ENCODE measurements around the gene RASA3.
A peak's percentile ranks its signal among the peaks of the same experiment; 100 is the strongest.

The RASA3 gene

DNA sequence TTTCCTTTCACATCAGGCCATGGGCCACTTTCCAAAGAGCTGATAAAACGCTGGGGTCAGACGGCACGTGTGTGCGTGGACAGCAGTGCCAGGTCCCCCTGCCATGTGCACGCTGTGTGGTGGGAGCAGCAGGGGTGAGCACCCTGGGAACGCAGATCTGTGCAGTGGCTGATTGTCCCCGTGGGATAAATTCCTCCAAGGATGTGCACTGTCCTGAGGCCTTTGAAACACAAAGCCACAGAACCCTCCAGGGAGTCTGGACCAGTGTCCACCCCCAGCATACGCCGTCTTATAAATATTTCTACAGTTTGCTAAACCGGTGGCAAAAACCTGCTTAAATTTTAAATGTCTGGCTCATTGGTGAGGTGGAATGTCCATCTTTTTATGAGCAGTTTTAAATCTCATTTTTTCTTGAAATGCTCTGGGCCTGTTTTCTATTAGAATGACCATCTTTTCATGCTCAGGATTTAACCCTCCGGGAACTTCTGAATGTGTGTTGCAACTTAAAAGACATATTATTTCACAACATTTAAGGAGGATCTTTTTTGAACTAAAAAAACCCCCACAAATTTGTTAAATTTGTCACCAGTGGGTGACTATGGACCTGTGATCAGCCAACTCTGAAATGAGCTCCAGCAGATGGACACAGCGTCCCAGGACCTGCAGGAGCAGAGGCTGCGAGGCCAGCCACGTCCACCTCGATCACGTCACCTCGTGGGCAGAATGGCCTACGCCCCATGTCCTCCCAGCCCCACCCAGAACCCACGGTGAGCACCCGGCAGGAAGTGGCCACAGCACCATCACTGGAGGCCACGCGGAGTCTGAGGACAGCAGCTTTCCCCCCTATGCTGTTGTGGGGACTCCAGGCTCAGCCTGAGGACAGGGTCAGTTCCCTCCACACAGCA lies 68.6 kb downstream of the RASA3 start:
- peak; percentile 33 for DNase-seq

DNA sequence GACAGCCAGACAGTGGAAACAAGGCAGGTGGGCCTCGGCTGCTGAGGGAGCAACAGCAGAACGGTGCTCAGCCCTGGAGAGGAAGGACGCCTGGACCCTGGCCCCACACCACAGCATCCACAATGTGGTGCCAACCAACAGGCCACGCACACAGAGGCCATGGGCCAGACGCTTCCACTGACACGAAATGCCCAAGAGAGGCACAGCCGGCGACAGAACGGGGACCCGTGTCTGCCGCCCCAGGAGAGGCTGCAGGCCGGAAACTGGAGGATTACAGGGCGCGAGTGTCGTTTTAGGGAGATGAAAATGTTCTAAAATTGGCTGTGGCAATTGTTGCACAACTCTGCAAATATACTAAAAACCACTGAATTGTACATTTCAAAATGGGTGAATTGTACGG lies 69.7 kb downstream of the RASA3 start:
- no peak for DNase-seq

DNA sequence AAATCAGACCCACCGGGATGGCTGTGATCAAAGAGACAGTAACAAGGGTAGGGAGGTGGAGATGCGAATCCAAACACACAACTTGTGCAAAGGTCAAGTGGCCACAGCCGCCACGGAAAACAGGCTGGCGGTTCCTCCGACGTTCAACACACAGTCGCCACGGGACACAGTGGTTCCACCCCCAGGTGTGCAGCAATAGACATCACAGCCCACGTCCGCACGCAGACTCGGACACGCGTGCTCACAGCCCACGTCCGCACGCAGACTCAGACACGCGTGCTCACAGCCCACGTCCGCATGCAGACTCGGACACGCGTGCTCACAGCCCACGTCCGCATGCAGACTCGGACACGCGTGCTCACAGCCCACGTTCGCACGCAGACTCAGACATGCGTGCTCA lies 70.1 kb downstream of the RASA3 start:
- DNase-seq: no peak

DNA sequence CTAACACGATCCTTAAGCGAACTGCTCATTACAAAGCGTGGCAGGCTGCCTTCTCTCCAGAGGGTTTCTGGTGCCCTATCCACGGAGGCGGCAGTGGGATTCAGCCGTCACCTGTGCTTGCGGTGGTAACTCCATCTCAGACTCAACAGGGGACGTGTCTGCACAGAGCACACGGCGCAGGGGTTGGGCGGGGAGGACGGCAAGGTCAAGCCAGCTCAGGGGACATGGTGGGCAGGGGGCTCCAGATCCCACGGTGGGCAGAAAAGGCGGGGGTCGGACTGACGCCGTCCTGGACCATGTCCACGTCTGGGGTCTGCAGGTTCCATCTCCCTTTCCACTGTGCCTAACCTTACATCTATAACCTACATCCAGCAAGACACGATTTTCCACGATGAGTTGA lies 70.7 kb downstream of the RASA3 start:
- no peak for DNase-seq

DNA sequence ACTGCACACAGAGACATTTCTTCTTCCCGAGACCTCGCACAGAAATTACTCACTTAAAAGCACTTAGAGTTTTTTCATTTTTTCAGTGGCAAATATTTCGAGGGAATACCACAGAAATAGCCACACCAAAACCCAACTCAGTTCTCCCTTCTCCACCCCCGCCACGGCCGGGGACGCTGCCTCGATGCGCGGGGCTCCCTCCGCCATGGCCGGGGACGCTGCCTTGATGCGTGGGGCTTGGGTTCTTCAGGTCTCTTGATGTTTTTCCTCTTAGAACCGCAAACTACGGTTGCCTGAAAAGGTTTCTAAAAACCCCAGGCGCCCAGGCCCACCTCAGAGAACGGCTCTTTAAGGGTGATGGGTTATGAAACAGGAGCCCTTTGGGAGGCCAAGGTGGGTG lies 71.4 kb downstream of the RASA3 start:
- DNase-seq: no peak

DNA sequence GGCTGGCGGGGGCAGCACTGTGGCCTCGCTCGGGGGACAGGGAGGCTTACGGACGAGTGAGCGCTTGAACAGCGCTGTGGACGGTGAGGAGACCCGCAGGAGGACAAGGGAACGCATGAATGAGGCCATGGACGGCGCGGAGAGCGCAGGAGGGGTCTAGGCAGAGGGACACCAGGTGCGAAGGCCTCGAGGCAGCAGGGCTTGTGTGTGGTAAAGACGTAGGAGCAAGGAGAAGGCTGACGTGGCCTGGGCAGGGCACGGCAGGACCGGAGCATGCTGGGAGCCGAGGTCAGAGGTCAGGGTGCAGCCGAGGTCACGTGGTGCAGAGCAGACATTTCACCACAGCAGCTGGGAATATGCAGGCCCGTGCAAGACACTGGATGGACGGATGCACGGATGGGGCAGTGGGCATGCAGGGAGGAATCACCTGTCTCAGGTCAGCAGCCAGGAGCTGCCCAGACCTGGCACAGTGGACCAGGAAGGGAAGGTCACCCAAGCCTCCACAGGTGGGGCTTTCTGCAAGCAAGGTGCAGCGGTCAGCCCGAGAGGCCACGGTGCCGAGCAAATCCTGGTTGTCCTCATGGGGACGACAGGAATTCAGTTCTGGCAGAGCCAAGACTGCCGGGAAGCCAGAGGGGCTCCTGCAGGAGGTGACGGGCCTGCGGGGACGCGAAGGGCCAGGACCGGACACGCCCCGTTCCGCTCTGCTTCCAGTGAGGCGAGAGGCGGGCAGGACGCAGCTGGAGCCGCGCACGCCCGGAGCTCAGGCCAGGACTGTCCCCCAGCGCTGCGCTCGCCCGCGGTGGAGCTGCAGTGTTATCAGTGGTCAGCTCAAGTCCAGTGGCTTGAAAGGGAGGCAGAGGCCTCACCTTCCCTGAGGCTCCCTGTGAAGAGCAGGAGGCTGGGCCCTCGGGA lies 72.2 kb downstream of the RASA3 start:
- no peak for DNase-seq

DNA sequence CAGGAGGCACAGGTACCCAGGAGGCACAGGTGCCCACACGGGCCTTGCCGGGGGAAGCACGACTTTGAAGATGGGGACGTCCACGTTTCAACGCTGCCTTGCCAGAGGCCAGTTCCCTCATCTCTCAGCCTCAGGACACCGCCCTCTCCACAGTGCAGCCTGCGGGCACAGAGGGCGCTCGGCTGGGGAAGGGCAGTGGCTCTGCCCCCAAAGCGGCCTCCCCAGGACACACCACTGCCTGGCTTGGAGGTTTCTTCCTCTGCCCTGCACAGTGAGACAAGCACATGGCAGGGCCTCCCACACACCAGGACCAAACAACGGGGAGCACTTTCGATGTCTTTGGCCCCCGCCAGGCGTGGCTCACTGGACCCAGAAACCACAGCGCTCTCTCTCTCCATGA lies 73.0 kb downstream of the RASA3 start:
- no peak for DNase-seq

DNA sequence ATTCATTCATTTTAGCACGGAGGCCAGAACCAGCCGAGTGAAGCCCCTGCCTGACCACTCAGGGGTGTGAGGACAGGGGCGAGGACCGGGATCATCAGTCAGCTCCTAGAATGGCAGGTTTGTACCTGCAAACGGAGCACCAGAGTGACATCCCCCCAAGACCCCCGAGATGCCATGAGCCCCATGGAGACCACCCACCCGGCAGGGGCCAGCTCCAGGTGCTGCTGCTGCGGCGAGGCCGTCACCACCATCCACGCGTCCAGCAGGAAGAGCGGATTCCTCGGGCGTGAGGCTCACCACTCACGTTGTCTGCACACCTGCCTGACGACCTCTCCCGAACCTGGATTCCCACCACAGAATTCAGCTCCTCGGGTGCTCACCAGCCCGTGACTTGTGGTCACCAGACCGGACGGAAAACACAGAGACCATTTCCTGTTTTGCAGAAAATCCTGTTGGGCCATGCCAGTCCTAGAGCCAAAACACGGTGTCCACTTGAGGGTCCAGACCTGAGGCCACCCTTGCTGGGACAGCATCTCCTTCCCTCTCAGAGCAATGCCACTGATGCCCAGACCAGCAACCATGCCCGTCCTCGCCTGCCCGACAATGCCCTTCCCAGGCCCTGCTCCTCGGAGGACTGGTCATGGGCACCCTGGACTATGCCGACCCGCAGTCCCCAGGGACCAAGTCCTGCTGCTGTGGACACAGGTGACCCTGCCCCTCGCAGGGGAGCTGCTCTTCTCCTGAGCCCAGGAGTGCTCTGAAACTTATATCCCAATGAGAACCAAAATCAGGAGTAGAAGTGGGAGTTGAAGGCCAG lies 74.2 kb downstream of the RASA3 start:
- no peak for DNase-seq

DNA sequence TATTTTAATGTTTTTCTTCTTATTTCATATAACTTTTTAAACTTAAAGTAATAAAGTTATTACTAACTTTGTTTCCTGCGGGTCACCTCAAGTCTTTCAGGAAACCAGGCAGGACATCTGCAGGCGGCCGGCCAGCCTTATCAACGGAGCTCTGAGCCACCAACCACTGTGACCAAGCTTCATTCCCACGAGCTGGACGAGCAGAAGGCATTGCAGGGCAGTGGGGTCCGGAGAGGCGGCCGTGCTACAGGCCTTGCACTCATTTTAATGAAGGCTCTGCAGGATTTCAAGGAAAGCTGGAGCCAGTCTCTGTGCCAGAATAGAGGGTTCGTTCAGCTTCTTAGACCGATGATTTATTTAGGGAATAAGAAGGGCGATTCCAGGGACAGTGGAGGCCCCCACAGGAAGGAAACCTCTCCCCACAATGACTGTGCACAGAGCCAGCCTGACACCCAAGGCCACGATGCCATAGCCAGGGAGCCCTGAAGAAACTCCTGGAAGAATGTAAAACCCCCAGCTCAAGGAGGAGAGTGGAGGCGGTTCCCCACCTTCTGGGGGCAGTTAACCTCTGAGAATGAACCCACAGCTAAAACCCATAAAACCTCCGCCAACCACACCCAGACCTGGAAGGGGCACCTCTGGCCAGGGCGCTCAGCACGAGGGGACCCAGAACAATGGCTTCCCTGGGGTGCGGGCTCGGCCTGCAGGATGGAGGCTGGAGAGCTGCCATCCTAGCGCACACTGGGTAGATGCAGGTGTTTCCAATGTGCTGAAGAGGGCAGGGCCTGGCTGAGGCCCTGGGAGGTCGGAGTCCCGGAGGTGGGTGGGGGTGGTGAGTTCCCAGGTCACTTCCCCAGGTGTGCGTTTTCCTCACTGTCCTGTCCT lies 75.0 kb downstream of the RASA3 start:
- no peak for DNase-seq

DNA sequence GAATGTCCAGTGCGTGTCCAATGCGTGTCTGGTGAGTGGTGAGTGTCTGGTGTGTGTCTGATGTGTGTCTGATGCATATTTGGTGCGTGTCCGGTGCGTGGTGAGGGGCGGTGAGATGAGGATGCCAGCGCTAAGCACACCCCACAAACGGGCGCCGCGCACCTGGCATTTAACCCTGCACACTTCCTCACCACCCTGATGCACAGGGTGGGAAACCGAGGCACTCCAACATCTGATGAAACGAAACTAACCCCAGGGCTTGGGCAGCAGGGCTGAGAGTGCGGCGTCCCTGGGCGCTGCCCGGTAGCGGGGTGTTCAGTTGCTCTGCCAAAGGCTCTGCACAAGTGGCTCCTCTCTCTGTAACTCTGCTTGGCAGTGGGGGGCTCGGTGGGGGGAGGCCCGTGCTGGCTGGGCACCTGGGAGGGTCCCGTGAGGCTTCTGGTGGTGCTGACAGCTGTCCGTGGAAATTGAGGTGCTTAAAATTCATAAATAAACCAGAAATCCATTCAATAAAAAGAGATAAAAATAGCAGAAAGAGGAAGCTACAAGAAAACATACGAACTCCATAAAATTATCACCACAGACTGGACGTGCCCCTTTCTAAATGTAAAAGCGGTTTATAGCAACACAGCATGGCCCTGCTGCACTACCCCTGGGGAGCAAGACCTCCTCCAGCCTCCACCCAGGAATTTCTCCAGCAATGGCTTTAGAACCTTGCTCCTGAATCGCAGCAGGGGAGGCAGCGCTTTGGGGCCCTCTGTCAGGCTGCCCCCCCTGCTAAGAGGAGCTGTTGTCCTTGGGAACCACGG lies 76.0 kb downstream of the RASA3 start:
- DNase-seq: no peak

DNA sequence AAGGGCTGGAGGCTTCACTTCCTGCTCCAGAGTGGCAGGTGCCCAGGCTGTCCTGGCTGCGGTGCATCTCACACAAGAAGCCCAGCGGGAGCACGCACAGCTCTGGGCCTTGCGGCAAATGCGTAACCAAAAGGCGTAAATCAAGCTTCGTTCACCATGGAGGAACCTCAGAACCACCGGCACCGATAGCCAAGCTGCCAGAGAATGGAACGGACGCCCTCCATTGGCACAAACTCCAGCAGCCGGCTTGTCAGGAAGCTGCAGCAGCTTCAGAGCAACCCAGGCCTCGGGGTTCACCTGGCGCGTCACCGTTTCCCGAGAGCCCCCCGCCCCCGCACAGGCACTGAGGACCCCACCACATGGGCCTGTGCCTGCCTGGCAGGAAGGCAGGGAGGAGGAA lies 76.7 kb downstream of the RASA3 start:
- DNase-seq: no peak

DNA sequence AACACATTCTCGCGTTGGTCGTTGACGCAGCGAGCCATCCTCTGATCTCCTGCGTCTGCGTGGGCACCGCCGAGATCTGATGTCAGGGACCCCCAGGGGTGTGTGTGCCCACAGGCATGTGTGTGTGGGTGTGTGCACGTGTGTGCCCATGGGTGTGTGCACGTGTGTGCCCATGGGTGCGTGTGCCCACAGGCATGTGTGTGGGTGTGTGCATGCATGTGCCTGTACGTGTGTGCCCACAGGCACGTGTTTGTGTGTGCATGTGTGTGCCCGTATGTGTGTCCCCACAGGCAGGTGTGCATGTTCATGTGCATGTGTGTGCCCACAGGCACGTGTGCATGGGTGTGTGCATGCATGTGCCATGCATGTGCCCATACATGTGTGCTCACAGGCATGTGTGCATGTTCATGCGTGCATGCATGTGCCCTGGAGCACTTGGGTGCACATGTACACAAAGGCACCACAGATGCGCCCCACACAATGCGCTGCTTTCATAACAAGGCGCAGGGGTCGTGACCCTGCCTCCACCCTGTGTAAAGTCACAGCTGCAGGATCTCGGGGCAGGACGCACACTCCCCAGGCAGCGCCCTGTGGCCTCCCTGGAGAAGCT lies 77.5 kb downstream of the RASA3 start:
- no peak for DNase-seq

DNA sequence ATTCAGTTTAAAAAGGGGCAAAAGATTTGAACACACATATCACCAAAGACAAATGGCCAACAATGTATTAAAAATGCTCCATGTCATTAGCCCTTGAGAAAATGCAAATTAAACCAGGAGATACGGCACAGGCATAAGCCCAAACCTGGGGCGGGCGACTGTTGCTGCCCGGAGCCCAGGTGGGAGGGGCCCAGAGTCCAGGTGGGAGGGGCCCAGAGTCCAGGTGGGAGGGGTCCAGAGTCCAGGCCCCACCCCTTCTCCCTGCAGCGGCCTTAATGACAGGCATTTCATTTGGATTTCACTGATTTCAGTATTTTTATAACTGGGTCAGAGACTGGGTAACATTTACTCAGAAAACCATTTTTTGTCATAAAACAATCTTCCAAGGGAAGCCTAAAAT lies 78.2 kb downstream of the RASA3 start:
- no peak for DNase-seq

DNA sequence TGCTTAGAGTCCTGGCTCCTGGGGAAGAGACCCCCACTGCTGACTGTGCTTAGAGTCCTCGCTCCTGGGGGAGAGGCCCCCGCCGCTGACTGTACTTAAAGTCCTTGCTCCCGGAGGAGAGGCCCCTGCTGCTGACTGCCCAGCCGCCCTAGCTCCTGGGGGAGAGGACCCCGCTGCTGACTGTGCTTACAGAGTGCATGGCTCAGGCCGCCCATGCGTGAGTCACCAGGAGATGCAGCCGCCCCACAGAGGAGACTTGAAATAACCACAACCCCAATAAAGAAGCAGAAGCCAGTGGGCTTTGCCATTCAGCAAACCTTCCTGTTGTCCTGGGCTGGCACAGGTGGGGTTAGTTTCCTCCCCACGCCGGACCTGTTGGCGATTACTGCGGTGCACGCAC lies 79.4 kb downstream of the RASA3 start:
- DNase-seq: no peak

DNA sequence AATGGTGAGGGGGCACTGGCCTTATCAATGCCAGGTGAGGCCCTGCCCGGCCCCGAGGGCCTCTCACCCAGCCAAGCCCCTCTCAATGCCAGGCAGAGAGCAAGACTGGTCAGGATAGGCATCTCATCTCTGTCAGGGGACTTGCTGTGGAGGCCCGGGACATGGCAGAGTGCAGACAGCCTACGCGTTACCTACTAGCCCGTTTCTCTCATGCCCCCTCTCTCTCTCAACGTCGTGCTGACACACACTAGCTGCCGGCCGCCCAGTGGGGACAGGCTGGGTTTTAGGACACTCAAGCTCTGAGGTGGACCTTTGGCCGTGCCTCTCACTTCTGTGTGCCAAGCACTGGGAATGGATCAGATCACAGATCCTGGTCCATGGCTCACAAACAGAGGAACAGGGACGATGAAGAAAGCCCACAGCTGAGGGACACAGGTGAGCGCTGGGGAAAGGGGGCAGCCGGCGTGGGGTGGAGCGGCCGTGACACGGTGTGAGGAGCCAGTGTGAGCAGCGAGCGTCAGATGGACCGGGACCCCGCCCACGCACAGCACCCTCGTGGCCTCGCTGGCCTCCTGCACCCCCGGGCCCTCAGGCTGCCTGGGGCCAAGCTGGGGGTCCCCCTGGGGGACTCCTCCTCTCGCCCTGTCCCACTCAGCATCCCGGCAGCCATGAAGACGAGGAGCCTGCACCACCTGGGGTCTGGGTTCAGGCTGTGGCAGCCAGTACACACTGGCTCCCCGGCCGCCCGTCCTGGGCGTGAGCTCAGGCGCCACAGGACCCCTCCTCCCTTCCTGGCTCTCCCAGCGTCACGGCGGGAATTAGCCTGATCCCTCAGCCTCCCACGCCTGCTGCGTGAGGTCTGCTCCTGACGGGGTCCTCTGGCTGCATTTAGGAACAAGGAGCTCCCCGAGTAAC lies 81.6 kb downstream of the RASA3 start:
- no peak for DNase-seq

DNA sequence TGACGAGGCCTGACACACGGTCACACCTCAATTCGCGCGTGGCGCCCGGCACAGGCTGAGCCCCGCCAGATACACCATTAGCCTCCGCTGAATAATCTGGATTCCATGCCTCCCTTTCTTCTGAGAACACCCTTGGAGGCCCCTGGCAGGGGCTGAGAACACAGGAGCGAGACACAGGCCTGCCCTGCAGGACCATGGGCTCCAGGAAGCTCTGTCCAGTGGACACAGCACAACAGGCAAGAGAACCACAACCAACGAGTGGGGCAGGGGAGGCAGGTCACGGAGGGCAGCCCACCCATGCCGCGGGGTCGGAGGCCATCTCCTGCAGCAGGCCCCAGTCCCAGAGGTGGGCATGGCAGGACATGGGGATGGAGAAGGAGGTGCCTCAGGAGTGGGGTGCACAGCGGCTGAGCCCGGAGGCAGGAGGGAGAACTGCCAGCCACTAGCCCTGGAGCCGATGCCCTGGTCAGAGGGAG lies 82.8 kb downstream of the RASA3 start:
- DNase-seq: no peak

DNA sequence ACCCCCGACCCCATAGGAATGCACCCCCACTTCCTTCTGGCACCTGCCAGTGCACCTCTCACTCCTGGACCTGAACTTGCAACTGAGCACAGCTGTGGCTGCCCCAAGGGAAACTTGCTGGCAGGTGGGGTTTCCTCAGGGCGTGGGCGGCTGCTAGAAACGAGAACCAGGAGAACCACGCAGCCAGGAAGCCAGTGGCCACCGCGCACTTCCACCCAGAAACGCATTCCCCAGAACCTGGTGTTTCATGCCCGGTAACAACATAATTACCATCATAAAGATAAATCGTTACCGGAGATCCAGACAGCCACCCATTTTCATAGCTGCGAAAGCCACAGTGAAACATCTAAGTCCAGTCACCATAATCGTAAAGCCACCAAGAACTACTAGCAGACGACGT lies 83.4 kb downstream of the RASA3 start:
- peak; percentile 60 for DNase-seq

DNA sequence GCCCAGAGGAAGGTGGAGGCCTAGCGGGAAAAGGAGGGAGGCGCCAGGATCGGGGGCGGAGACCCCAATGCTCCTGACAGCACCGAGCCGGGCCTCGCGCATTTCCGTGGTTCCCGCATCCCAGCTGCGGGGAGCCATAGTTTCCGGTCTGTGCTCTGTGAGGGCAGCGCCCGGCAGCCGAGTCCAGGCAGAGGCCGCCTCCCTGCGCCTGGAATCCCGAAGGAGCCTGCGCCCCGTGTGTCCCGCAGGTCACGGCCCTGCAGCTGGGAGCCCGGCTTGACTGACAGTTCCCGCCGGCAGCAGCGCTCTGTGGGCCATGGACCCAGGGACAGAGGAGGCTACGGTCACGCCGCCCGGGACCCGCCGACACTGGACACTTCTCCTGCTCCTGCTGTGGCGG lies 84.0 kb downstream of the RASA3 start:
- DNase-seq: no peak

DNA sequence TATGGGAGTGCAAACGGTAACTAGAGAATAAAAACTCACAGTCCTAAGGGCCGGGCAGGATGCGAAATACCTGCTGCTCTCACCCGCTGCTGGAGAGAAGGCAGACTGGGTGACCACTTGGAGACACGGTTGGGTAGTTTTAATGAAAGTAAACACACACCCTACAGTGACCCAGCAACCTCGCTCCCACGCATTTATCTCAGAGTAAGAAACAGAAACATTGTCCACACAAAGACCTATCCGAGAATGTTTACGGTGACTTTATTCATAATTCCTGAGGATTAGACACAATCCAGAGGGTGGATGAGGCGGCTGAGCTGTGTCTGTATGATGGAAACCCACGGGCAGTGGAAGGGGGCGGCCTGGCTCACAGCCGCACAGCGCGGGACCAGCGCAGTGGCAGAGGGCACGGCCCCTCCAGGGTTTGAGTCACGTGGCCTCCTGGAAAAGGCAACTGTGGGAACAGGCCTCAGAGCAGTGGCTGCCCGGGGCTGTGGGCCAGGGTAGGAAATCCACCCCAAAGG lies 85.0 kb downstream of the RASA3 start:
- DNase-seq: no peak
